HL-60 (cell line): Measurements from ENCODE around the gene TELO2.

Source experiments
- DNase-seq, 2 experiments: peaks; one replicate each; pipeline ENCODE4 v3.0.0-alpha.2; 2010 to 2020; ENCODE audit warnings: low read depth in 1 of 2, low spot score in 1 of 2
- H3K27ac ChIP-seq: fragments of 250-450 bp; sonication (Bioruptor Pico); replicated peaks from 2 replicates; pipeline ENCODE4 v1.5.1; 2020; ENCODE audit warnings: mild to moderate bottlenecking, moderate library complexity
- H3K27me3 ChIP-seq: fragments of 250-450 bp; sonication (Bioruptor Pico); 2 replicates; pipeline ENCODE4 v1.5.1; 2021; ENCODE audit warnings: mild to moderate bottlenecking, moderate library complexity; ENCODE audit not compliant: insufficient read depth, poor library complexity, severe bottlenecking
- H3K4me3 ChIP-seq: replicated peaks from 2 replicates; pipeline ENCODE4 v1.5.1; 2011; ENCODE audit warnings: mild to moderate bottlenecking, control low read depth, low read length; ENCODE audit not compliant: insufficient read depth
- GABPA ChIP-seq: IDR thresholded peaks from 2 replicates; pipeline ENCODE4 v1.6.1; 2012; ENCODE audit warnings: low read depth
- POLR2AphosphoS5 ChIP-seq: IDR thresholded peaks from 2 replicates; pipeline ENCODE4 v1.6.1; 2012; ENCODE audit warnings: low read depth
- SPI1 ChIP-seq: IDR thresholded peaks from 2 replicates; pipeline ENCODE4 v1.6.1; 2012; ENCODE audit warnings: low read depth, mild to moderate bottlenecking, borderline replicate concordance
- TF ChIP-seq, protein P1 (sequence below): IDR thresholded peaks from 2 replicates; pipeline ENCODE4 v1.6.1; 2012; ENCODE audit warnings: low read depth; ENCODE audit not compliant: insufficient replicate concordance
- TF ChIP-seq, protein P2 (sequence below): IDR thresholded peaks from one replicate; pipeline ENCODE4 v1.5.1; 2011; ENCODE audit warnings: low read length, control low read depth, inconsistent platforms; ENCODE audit not compliant: insufficient read depth

Gene TELO2

DNA sequence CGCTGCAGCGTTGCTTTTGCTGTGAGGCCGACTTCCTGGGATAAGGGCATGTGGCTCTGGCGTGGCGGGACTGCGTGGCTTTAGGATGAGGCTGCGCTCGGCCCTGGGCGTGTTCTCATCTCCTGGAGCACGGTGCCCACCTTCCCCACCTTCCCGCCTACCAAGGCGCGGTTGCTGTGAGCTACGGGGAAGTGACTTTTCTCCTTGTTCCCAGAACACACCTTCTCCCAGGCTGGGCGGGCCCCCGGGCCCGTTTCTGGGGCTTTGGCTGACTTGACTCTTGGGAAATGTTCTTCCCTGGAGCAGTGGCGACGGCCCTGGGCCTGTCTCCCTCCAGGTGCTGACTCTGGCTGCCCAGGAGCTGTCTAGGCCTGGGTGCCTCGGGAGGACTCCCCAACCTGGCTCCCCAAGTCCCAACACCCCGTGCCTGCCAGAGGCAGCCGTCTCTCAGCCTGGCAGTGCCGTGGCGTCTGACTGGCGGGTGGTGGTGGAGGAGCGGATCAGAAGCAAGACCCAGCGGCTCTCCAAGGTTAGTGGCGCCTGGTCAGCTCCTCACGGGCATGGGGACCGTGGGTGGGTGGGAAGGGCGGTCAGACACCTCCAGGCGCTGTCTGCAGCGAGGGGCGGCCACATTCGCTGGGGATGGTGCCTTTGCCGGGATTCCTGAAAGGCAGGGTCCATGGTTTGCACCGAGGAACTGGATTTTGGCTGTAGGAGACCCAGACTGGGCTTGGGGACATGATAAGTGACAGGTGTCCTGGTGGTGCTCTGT lies 12.1 kb downstream of the TELO2 start:
- no peak overlapping the region for H3K27ac ChIP-seq
- no peak overlapping the region for H3K4me3 ChIP-seq
- DNase-seq, result no peak
- TF ChIP-seq, protein P1, sequence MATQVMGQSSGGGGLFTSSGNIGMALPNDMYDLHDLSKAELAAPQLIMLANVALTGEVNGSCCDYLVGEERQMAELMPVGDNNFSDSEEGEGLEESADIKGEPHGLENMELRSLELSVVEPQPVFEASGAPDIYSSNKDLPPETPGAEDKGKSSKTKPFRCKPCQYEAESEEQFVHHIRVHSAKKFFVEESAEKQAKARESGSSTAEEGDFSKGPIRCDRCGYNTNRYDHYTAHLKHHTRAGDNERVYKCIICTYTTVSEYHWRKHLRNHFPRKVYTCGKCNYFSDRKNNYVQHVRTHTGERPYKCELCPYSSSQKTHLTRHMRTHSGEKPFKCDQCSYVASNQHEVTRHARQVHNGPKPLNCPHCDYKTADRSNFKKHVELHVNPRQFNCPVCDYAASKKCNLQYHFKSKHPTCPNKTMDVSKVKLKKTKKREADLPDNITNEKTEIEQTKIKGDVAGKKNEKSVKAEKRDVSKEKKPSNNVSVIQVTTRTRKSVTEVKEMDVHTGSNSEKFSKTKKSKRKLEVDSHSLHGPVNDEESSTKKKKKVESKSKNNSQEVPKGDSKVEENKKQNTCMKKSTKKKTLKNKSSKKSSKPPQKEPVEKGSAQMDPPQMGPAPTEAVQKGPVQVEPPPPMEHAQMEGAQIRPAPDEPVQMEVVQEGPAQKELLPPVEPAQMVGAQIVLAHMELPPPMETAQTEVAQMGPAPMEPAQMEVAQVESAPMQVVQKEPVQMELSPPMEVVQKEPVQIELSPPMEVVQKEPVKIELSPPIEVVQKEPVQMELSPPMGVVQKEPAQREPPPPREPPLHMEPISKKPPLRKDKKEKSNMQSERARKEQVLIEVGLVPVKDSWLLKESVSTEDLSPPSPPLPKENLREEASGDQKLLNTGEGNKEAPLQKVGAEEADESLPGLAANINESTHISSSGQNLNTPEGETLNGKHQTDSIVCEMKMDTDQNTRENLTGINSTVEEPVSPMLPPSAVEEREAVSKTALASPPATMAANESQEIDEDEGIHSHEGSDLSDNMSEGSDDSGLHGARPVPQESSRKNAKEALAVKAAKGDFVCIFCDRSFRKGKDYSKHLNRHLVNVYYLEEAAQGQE, result no peak
- TF ChIP-seq GABPA (no peak), POLR2AphosphoS5 (peak; percentile 62; the same call in 1 of the 2 replicates), SPI1 (no peak)
- TF ChIP-seq, protein P2, sequence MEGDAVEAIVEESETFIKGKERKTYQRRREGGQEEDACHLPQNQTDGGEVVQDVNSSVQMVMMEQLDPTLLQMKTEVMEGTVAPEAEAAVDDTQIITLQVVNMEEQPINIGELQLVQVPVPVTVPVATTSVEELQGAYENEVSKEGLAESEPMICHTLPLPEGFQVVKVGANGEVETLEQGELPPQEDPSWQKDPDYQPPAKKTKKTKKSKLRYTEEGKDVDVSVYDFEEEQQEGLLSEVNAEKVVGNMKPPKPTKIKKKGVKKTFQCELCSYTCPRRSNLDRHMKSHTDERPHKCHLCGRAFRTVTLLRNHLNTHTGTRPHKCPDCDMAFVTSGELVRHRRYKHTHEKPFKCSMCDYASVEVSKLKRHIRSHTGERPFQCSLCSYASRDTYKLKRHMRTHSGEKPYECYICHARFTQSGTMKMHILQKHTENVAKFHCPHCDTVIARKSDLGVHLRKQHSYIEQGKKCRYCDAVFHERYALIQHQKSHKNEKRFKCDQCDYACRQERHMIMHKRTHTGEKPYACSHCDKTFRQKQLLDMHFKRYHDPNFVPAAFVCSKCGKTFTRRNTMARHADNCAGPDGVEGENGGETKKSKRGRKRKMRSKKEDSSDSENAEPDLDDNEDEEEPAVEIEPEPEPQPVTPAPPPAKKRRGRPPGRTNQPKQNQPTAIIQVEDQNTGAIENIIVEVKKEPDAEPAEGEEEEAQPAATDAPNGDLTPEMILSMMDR, result no peak
- no peaks in the 10 kb centered on the region for H3K27me3 ChIP-seq

DNA sequence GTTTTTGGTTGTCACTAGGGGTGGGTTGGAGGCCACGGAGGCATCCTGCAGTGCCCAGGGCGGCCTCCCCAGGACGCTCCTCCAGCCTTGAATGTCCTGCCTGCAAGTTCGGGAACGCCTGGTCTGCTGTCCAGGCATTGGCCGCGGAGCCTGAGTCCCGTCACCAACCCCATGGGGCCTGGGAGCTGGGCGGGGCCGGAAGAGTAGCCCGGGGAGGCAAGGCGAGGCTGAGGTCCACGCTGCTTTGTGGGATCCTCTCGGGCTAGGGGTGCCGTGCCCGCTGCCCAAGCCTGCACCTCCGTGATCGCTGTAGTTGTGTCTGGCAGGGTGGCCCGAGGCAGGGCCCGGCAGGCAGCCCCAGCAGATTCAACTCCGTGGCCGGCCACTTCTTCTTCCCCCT lies 12.8 kb downstream of the TELO2 start:
- Histone ChIP-seq H3K27me3 (no peaks in the 10 kb centered on the region), H3K4me3 (no peak overlapping the region), H3K27ac (no peak overlapping the region)
- TF ChIP-seq SPI1, result no peak
- TF ChIP-seq, protein P1, result no peak
- DNase-seq, result no peak

DNA sequence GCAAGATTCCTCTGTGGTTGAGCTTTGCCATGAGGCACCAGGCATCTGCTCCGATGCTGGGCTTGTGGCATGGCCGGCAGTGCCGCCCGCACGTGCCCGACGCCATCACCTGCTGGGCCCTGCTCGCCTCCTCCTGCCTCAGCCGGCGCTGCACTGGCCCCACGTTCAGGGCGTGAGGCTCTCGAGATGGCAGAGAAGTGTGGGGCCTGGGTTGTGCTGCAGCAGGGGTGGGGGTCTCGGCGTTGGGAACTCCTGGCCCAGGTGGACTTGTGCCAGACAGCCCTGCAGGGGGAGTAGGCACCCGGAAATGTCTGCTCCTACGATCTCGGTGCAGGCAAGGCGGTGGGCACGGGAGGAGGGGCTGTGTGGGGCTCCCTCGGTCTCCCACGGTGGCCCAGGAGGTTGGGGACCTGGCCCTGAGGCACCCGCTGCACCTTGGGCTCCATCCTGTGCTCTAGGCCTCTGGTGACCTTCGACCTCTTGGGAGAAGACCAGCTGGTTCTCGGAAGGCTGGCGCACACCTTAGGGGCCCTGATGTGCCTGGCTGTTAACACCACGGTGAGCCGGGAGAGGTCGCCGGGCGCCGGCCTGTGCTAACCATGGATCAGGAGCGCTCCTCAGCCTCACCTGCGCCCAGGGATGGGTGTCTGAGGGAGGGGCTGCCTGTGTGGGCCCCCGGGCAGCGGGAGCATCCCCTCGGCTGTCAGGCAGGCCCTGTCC lies 13.5 kb downstream of the TELO2 start:
- H3K27ac ChIP-seq, result no peak overlapping the region
- no peak for DNase-seq
- no peak overlapping the region for H3K4me3 ChIP-seq
- no peaks in the 10 kb centered on the region for H3K27me3 ChIP-seq
- TF ChIP-seq GABPA (no peak), SPI1 (no peak), POLR2AphosphoS5 (no peak; the same call in 1 of the 2 replicates)
- TF ChIP-seq, protein P2, result no peak
- TF ChIP-seq, protein P1, result no peak
